HG03457 (cell line): ENCODE data around the gene GMEB2.
A peak's percentile ranks its signal among the peaks of the same experiment; 100 is the strongest.
"Not testable (repeated sequence)": the region's sequence is repeated elsewhere in the genome, so short reads cannot be mapped to it uniquely, and the experiment has no call there.

Experiments
- ATAC-seq: cut with Tn5 transposase; IDR thresholded peaks from one replicate; pipeline ENCODE4 v1.9.1; 2021; ENCODE audit warnings: moderate number of reproducible peaks; ENCODE audit not compliant: unreplicated experiment

The GMEB2 gene

DNA sequence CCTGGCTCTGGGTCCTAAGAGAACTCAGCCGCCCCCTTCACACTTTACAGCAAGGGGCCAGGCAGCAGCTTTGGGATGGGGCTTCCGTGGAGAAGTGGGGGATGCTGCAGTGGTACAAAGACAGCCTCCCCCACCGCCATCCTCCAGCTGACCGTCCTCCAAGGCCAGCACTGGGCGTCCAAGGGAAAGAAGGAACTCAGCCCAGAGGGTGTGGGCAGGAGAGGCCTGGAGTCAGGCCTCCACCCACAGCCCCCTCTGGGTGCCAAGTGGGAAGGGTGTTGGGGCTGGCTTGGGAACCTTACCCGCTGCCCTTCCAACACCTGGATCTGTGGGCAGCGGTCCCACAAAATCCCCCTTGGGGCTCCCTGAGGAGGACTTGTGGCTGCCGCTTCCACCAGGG is 13.2 kb upstream of the GMEB2 start:
- ATAC-seq, result no peak

DNA sequence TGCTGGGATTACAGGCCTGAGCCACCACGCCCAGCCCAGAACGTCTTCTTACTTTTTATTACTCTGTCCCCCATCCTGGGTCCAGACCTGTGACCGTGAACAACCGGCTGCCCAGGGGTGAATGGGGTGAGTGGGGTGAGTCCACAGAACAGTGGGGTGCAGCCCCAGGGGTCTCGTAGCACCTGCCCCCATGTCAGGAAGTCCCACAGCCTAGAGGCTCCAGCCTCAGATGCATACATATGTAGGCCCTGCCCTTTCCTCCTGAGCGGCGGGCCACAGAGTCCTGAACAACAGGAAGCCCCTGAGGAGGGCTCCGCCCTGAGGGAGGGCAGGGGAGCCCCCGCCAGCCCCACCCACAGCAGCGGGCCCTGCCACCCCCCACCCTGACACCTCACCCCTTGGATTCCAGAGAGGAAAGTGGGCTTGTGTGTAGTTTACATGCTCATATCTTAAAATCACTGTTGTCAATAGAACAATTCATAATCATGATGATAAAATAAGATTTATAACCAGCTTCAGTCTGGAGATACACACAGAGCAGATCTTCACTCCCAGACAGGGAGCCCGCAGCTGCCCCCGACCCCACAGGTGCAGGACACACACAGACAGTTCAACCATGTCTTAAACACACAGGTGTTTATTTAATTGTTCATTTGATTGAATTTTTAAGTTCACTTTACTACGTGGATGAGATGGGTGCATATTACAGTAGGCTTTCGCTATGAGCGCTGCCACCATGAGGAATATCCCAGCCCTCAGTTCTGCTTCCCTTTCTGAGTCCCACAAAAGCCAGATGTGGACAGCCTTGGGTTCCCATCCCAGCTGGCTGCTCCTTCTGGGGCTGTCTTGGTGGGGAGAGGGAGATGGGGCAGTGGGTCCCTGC is 12.4 kb upstream of the GMEB2 start:
- ATAC-seq, result no peak

DNA sequence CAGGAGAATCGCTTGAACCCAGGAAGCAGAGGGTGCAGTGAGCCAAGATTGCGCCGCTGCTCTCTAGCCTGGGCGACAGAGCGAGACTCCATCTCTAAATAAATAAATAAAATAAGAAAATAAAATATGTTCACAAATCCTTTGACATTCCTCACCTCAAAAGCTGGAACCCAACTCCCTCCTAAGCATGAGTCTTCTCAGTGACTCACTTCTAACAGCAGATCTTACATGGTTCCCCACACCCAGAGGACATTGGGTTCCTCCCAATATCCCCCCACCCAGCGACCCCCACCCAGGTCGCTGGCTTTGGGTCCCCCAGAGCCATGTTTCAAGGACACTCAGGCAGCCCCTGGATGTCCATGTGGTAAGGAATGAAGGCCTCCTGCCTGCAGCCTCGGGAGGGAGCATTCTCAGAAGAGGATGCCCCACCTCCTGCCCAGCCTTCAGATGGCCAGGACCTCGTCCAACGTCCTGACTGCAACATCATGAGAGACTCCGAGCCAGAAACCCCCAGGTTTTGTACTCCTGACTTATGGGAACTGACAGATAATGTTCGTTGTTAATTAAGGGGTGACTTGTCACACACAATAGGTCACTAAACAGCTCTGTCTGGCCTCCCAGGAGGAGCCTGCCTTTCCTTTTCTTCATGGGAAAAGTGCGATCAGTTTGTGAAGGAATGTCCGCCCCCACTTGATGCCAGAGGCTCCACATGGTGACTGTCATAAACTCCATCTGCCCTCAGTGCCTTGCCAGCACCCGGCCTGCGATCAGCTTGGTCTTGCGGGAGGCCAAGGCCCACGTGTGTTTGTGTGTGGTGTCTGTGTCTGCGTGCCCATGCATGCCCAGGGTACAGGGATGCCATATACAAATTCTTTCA is 10.1 kb upstream of the GMEB2 start:
- ATAC-seq, result no peak

DNA sequence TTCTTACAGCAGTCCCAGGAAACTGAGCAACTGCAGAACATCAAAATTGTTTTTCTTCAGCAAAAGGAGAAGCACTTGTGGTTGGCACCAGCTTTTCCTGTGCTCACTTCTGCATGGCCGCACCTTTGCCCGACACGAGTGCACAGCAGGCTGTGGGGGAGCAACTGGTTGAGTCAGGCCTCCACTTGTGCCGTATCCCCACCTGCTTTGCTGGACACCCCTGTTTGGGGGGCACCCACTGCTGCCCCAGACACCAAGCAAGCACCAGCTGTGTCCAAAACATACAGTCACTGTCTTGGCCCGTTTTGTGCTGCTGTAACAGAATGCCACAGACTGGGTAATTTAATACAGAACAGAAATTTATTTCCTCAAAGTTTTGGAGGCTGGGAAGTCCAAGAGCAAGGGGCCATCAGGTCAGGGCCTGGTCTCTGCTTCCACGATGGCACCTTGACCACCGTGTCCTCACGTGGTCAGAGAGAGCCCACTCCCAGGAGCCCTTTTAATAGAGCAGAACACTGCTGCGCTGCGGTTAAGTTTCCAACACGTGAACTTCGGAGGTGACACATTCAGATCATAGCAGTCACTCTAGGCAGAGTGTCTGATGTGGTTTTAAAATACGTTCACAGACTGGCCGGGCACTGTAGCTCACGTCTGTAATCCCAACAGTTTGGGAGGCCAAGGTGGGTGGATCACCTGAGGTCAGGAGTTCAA is 8.7 kb upstream of the GMEB2 start:
- no peak for ATAC-seq

DNA sequence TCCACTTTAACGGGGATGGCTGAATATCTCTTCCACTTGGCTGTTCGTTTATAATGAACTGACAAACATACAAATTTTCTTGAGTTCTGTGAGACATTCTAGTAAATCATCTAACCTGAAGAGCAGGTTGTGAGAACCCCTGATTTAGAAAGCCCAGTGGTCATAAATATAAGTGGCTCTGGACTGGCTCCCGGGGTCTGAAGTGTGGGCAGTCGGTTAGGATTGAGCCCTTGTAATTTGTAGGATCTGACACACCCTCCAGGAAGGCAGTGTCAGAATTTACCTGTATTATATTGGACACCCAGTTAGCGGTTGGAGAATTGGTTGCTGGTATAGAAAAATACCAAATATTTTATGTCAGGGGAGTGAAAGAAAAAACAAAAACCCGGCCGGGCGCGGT is 6.8 kb upstream of the GMEB2 start:
- no peak for ATAC-seq

DNA sequence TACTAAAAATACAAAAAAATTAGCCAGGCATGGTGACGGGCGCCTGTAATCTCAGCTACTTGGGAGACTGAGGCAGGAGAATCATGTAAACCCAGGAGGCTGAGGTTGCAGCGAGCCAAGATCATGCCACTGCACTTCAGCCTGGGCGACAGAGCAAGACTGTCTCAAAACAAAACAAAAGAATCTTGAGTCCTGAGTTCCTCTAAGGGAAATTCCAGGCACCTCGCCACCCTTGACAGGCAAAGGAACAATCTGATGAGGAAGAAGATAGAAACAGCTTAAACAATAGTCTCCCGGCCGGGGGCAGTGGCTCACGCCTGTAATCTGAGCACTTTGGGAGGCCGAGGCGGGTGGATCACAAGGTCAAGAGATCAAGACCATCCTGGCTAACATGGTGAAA is 4.5 kb upstream of the GMEB2 start:
- ATAC-seq, result not testable (repeated sequence)

DNA sequence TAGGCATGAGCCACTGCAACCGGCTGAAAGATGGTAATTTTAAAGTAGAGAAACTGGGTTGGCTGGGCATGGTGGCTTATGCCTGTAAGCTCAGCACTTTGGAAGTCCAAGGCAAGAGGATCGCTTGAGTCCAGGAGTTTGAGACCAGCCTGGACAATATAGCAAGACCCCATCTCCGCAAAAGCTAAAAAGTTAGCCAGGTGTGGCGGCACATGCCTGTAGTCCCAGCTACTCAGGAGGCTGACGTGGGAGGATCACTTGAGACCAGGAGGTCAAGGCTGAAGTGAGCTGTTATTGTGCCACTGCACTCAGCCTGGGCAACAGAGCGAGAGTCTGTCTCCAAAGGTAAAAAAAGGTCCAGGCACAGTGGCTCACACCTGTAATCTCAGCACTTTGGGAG is 4.1 kb upstream of the GMEB2 start:
- ATAC-seq, result not testable (repeated sequence)

DNA sequence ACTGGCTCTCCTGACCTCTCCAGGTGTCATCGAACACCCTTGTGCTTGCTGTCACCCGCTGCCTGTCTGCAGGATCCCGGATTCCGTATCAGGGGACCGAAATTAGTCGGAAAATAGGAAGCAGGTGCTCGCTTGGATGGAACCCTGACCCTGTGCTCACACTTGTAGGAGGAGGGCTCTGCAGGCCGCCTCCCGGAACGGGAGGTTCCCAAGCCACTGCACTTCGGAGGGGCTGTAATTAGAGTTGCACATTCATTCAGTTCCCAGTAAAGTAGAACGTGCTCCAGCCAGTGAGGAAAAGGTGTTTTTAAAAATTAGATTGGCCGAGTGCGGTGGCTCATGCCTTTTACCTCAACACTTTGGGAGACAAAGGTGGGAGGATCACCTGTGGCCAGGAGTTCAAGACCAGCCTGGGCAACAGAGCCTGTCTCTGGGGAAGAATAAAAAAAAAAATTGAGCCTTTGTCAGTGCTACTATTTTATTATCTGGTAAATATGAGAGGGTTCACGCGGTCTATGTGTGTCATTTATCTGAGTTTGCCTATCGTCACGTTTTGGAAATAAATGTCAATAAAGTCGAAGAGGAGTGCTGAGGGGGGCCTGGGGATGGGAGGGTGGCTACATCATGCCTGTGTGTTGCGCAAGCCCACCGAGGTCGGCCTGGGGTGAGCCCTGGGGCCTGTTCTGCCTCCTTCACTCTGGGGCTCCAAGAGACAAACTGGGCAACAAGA is 1.5 kb upstream of the GMEB2 start:
- no peak for ATAC-seq

DNA sequence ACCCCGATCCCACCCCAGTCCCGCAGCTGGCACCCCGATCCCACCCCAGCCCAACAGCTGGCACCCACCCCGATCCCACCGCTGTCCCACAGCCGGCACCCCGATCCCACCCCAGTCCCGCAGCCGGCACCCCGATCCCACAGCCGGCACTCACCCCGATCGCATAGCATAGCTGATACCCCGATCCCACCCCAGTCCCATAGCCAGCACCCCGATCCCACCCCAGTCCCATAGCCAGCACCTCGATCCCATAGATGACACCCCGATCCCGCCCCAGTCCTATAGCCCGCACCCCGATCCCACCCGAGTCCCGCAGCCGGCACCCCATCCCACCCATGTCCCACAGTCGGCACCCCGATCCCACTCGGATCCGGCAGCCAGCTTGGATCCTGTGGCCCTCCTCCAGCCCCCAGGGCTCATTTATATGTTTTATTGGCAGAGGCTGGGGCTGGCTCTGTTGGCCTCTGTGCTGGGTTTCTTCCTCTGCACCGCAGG is 897 bp upstream of the GMEB2 start:
- no peak for ATAC-seq

DNA sequence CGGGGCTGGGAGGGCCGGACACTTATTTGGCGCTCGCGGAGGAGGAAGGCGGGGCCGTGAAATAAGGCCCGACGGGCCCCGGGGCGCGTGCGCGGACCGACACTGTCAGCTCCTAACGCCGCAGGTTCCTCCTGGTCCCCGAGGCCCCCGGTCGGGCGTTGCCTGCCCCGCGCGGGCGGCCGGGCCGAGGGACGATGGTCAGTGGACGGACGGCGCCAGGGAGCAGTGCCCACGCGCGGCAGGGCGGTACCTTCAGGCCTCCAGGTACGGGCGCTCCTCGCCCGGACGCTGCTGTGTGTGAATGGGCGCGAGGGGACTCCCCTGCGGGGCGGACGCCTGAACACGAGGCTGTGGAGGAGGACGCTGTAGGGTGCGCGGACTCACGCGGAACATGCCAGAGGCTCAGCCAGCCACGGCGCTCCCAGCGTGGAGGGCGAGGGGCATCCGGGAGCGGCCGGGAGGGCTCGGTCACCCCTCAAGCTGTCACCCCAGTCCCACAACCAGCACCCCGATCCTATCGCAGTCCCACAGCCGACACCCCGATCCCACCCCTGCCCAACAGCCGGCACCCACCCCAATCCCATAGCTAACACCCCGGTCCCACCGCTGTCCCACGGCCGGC is 339 bp upstream of the GMEB2 start:
- peak; percentile 61 for ATAC-seq

DNA sequence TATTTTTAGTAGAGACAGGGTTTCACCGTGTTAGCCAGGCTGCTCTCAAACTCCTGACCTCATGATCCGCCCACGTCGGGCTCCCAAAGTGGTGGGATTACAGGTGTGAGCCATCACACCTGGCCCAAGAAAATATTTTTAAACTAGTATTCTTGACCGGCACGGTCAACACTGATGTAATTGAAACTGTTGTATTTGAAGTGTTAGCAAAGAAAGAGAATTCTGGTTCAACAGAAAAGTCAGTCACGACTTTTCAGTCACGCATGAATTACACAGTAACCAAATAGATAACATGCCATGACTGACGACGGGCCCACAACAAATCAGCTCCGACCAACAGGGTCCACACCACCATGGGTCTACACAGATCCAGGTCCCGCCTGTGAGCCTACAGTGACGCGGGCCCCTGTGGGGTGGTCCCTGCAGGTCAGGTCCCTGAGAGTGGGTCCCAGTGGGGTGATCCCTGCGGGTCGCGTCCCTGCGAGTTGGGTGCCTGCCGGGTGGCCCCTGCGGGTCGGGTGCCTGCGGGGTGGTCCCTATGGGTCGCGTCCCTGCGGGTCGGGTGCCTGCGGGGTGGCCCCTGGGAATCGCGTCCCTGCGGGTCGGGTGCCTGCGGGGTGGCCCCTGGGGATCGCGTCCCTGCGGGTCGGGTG is 1.0 kb downstream of the GMEB2 start:
- ATAC-seq, result no peak

DNA sequence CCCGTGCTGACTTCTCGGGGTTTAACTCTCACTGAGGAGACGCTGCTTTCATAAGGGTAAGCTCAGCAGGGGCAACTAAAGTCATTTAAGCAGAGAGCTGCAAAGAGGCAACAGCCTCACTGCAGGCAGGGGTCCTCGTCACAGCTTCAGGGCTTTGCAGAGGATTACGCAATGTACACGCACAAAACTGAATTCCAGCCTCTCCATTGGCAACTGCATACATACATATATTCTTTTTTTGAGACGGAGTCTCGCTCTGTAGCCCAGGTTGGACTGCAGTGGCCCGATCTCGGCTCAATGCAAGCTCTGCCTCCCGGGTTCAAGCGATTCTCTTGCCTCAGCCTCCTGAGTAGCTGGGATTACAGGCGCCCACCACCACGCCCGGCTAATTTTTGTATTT is 2.4 kb downstream of the GMEB2 start:
- ATAC-seq, result no peak

DNA sequence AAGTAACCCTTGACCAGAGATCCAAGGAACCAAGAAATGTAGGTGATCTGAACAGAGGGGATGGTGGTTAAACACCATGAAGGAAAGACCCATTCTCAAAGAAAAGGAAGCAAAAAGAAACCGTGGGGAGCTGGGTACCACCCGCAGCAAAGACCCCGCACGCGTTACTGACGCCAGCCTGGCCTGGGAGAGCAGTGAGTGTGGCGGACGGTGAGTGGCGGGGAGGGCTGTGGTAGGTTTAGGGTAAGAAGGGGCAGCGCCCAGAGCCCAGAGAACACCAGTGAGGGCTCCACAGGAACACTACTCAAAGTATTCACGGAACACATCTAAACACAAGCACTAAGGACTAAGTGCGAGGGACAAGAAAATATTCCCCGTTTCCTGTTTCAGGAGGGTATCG is 4.2 kb downstream of the GMEB2 start:
- no peak for ATAC-seq

DNA sequence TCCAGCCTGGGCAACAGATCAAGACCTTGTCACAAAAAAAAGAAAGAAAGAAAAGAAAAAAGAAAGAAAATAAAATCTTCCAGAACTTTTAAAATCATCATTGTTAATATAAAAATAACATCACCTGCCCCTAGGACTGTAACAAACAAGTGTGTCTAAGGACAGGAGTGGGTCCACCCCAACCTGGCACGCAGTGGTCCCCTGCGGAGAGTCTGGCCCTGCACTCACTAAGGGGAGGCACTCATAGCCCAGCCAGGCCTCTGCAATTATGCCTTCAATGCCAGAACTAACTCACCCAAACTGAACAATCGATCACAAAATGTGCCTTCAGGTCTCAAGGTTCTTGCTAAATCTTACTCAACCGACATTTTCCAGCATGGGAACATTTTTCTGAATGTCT is 4.8 kb downstream of the GMEB2 start:
- ATAC-seq, result no peak

DNA sequence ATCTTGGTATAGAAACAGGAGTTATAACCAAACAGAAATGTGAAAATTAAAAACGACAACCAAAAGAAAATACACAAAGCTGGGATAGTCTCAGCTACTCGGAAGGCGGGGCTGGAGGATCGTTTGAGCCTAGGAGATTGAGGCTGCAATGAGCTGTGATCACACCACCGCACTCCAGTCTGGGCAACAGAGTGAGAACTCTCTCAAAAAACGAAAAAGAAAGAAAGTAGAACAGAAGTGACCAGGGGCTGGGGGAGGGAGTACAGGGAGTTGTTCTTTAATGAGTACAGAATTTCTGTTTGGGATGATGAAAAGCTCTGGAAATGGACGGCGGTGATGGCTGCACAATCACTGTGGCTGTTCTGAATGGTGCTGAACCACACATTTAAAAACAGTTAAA is 5.9 kb downstream of the GMEB2 start:
- ATAC-seq, result no peak

DNA sequence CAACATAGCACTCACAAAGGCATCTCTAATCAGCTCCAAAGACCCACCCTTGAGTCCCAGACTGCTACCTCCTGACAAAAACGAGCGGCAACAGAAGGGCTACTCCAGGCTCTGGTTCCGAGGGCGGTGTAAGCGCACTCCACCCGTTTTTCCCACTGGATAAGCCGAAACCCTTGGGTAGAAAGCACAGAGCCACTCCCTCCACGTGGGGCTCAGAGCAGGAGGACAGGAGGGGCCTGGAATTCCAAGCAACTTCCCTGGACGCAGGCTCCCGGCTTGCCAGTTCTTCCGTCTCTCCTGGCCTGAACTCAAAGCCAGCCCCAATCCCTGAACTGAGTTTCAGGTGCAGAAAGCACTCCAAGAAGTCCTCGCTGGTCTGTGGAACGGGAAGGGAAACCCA is 7.4 kb downstream of the GMEB2 start:
- no peak for ATAC-seq

DNA sequence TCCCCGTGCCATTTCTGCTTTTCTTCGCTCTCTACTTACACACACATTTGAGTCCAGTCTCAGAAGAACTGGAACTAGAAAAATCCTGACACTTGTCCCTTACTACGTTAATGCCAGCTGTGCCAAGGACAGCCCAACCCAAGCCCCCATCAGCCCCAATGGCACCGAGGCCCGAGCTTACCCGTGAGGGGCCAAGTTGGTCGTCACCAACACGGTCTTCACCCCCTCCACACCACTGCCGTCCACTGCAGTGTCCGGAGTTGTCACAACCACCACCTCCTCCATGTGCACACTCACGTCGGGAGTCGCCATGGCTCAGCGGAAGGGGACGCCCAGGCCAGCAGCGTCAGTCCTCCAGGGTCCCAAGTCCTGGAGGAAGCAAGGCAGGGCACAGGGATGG is 7.8 kb downstream of the GMEB2 start:
- ATAC-seq, result no peak

DNA sequence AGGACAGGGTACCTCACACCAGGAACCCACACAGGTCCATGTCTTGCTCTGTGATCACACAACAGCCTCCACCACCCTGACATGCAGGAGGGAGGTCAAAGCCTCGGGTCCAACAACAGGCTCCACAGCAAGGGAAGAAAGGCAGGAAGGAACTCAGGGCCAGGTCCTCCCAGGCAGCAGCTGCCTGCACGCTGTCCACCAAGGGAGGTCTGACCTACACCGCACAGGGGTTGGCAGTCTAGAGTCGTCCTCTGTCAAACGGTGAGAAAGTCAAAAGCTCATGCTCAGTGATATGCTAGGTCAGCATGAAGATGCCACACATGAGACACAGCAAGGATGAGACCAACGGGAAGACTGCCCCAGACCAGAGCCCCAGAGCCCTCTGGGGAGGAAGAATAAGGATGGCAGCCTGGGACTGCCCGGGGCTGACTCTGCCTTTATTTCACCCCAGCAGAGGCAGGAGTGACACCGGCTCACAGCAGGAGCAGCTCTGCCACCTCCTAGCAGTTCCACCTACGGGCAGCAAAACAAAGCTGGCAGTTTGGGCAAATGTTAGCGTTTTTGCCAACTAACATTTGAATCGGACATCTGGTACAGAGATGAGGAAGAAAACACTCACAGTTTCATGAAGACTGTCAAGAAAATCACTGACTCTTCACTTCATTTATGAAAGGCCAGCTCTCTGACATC is 8.5 kb downstream of the GMEB2 start:
- no peak for ATAC-seq

DNA sequence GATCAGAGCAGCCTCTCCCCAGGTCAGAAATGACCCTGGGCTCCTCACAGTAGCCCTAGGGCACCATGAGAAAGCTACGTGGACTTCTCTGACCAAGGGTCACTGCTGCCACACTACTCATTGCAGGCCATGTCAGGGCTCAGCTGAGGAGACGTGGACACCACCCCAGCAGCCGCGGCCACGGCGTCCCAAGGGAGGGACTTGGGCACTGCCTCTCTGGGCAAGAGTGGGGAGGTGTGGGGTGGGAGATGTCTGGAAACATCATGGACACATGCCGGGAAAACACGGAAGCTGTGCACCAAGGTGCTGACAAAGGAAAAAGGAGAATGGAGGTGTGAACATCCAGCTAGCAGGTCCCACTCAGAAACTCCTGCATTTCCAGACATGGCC is 9.0 kb downstream of the GMEB2 start:
- ATAC-seq, result no peak
